ENCODE measurements around the gene KIAA1755.
A peak's percentile ranks its signal among the peaks of the same experiment; 100 is the strongest.

Gene KIAA1755

GRCh38 chr20:38211200-38212097 lies 49.1 kb downstream of the KIAA1755 start:
- peak in 8 of 10 donors; percentile 38 to 92 (median 56) for DNase-seq

GRCh38 chr20:38210741-38211140 lies 49.8 kb downstream of the KIAA1755 start:
- intact Hi-C loops (cut with DNase I): no loop called here
- DNase-seq: peak in 5 of 10 donors; percentile 27 to 88 (median 32)

More at GRCh38 chr20:38211200-38212097, 49.1 kb downstream of the KIAA1755 start:
- intact Hi-C loops (cut with DNase I): no loop called here

GRCh38 chr20:38209736-38210405 lies 50.7 kb downstream of the KIAA1755 start:
- peak in 2 of 10 donors; percentile 9 to 22 for DNase-seq
- intact Hi-C loops (cut with DNase I): no loop called here

- intact Hi-C loops (cut with DNase I): no loop called here
- peak in 2 of 10 donors; percentile 12 to 23 for DNase-seq
These were observed 51.4 kb downstream of the KIAA1755 start for GRCh38 chr20:38209054-38209675.

GRCh38 chr20:38208523-38208922 lies 52.0 kb downstream of the KIAA1755 start:
- no peak for DNase-seq
- intact Hi-C loops (cut with DNase I): no loop called here

- no peak for DNase-seq
- intact Hi-C loops (cut with DNase I): no loop called here
These were observed 52.4 kb downstream of the KIAA1755 start for GRCh38 chr20:38208088-38208487.

- DNase-seq: no peak
- intact Hi-C loops (cut with DNase I): no loop called here
These were observed 52.9 kb downstream of the KIAA1755 start for GRCh38 chr20:38207621-38208020.

- intact Hi-C loops (cut with DNase I): no loop called here
- no peak for DNase-seq
These were observed 55.5 kb downstream of the KIAA1755 start for GRCh38 chr20:38205001-38205400.

- intact Hi-C loops (cut with DNase I): no loop called here
- DNase-seq: no peak
These were observed 56.6 kb downstream of the KIAA1755 start for GRCh38 chr20:38203981-38204357.

- intact Hi-C loops (cut with DNase I): no loop called here
These were observed 57.1 kb downstream of the KIAA1755 start for GRCh38 chr20:38203337-38203980.

GRCh38 chr20:38202982-38203293 lies 57.6 kb downstream of the KIAA1755 start:
- DNase-seq: peak in 3 of 10 donors; percentile 2 to 47 (median 30)
- intact Hi-C loops (cut with DNase I): no loop called here

More at GRCh38 chr20:38203337-38203980, 57.1 kb downstream of the KIAA1755 start:
- peak in 3 of 10 donors; percentile 4 to 32 (median 24) for DNase-seq

GRCh38 chr20:38202153-38202981 lies 58.2 kb downstream of the KIAA1755 start:
- intact Hi-C loops (cut with DNase I): no loop called here
- DNase-seq: peak in 3 of 10 donors; percentile 3 to 60 (median 43)

GRCh38 chr20:38201356-38201755 lies 59.2 kb downstream of the KIAA1755 start:
- intact Hi-C loops (cut with DNase I): no loop called here
- DNase-seq: peak in 2 of 10 donors; percentile 28 to 29

GRCh38 chr20:38200646-38201045 lies 59.9 kb downstream of the KIAA1755 start:
- peak in 2 of 10 donors; percentile 24 to 55 for DNase-seq
- intact Hi-C loops (cut with DNase I): no loop called here

GRCh38 chr20:38199501-38200390 lies 60.8 kb downstream of the KIAA1755 start:
- peak in 2 of 10 donors; percentile 47 to 77 for DNase-seq
- intact Hi-C loops (cut with DNase I): no loop called here

- intact Hi-C loops (cut with DNase I): no loop called here
- peak in 3 of 10 donors; percentile 7 to 45 (median 36) for DNase-seq
These were observed 62.2 kb downstream of the KIAA1755 start for GRCh38 chr20:38198238-38198861.

GRCh38 chr20:38197619-38198018 lies 62.9 kb downstream of the KIAA1755 start:
- intact Hi-C loops (cut with DNase I): no loop called here
- DNase-seq: peak in 2 of 10 donors; percentile 9 to 22

GRCh38 chr20:38197217-38197616 lies 63.3 kb downstream of the KIAA1755 start:
- intact Hi-C loops (cut with DNase I): no loop called here
- peak in 1 of 10 donors; percentile 26 for DNase-seq

Data from posterior cingulate gyrus (tissue), 11 donors.